HG03039 (cell line): Measurements from ENCODE around the gene DSCAML1.

Experiments
- ATAC-seq: cut with Tn5 transposase; IDR thresholded peaks from one replicate; pipeline ENCODE4 v1.9.1; 2021; ENCODE audit warnings: mild to moderate bottlenecking, moderate library complexity; ENCODE audit not compliant: unreplicated experiment

DSCAML1 gene

GRCh38 chr11:117795638-117796455 is 1.2 kb downstream of the DSCAML1 start:
- no peak for ATAC-seq

- no peak for ATAC-seq
These were observed 2.0 kb downstream of the DSCAML1 start for GRCh38 chr11:117794772-117795629.

- no peak for ATAC-seq
These were observed 2.9 kb downstream of the DSCAML1 start for GRCh38 chr11:117794135-117794534.

GRCh38 chr11:117793583-117793982 is 3.4 kb downstream of the DSCAML1 start:
- ATAC-seq, result no peak

GRCh38 chr11:117792992-117793391 is 4.0 kb downstream of the DSCAML1 start:
- ATAC-seq, result no peak

- no peak for ATAC-seq
These were observed 4.8 kb downstream of the DSCAML1 start for GRCh38 chr11:117792241-117792640.

- ATAC-seq, result no peak
These were observed 6.7 kb downstream of the DSCAML1 start for GRCh38 chr11:117790279-117790678.

GRCh38 chr11:117789241-117789640 is 7.8 kb downstream of the DSCAML1 start:
- ATAC-seq, result no peak

- ATAC-seq, result no peak
These were observed 10.7 kb downstream of the DSCAML1 start for GRCh38 chr11:117786135-117786870.

- ATAC-seq, result no peak
These were observed 14.9 kb downstream of the DSCAML1 start for GRCh38 chr11:117782101-117782500.

- no peak for ATAC-seq
These were observed 15.4 kb downstream of the DSCAML1 start for GRCh38 chr11:117781627-117782026.

GRCh38 chr11:117780456-117780855 is 16.6 kb downstream of the DSCAML1 start:
- ATAC-seq, result no peak

- no peak for ATAC-seq
These were observed 22.5 kb downstream of the DSCAML1 start for GRCh38 chr11:117774553-117774952.

GRCh38 chr11:117772360-117772759 is 24.7 kb downstream of the DSCAML1 start:
- no peak for ATAC-seq

- ATAC-seq, result no peak
These were observed 25.2 kb downstream of the DSCAML1 start for GRCh38 chr11:117771841-117772240.

GRCh38 chr11:117771197-117771596 is 25.8 kb downstream of the DSCAML1 start:
- no peak for ATAC-seq

GRCh38 chr11:117770061-117770460 is 27.0 kb downstream of the DSCAML1 start:
- no peak for ATAC-seq

- no peak for ATAC-seq
These were observed 27.5 kb downstream of the DSCAML1 start for GRCh38 chr11:117769533-117769932.

GRCh38 chr11:117768506-117768905 is 28.5 kb downstream of the DSCAML1 start:
- no peak for ATAC-seq

GRCh38 chr11:117767071-117767470 is 29.9 kb downstream of the DSCAML1 start:
- no peak for ATAC-seq

GRCh38 chr11:117766576-117766975 is 30.4 kb downstream of the DSCAML1 start:
- no peak for ATAC-seq
